ENCODE results near the gene KCNE1.

KCNE1 gene

DNA sequence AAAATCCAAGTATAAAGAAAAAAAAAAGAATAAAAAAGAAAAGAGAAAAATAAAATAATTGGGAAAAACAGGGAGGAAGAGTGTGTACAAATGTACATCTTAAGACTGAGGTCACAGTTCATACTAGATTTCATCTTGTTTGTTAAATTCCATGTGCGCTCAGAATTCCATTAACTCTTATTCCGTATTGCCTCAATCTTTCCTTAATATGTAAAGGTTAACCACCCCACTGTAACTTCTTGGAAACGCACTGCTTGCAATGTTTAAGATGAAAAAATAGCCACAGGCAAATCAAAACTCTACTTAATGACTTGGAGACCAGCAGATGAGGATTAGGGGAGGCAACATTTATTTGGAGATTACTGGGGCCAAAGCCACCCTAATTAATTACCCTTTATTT lies 23.9 kb upstream of the KCNE1 start:
- no peak for DNase-seq

DNA sequence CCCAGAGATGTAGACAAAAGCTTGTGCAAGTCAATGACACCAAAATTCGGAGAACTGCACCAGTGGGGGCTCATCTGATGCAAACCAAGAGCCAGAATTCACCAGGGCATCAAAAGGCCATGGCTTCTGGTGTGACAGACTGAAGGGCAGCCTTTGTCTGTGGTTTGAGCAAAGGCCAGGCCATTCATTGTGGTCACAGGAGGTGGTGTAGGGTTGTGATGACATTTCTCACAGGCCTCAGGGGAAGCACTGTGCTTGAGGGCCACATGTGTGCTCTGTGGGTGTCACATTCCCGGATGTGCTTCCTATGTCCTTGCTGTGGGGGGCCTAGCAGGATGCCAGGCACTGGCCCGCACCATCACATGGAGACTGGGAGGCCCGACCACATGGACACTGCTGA lies 22.5 kb upstream of the KCNE1 start:
- DNase-seq = no peak

GRCh38 chr21:34533938-34534337 lies 21.9 kb upstream of the KCNE1 start:
- DNase-seq = no peak

- DNase-seq = no peak
These were observed 19.4 kb upstream of the KCNE1 start for GRCh38 chr21:34531399-34531798.

GRCh38 chr21:34530261-34530660 lies 18.3 kb upstream of the KCNE1 start:
- DNase-seq = no peak

DNA sequence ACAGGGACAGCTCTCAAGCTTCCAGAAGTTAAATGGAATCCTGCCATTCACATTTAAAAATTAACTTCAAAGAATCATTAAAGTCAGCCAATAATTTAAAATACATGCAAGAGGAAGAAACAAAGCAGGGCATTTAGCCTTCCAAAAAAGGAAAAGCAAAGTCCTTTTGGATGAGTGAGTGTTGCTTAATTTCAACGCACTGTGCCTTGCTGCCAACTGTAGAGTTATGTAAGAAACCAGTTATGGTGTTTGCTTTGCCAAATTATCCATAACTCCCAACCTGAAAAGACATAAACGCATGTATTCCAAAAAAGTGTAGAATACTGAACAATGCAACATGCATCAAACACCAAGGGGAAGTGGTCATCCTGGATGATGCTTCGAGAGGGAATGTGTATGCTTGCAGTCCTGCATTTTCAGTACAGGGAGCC lies 16.1 kb upstream of the KCNE1 start:
- no peak for DNase-seq

DNA sequence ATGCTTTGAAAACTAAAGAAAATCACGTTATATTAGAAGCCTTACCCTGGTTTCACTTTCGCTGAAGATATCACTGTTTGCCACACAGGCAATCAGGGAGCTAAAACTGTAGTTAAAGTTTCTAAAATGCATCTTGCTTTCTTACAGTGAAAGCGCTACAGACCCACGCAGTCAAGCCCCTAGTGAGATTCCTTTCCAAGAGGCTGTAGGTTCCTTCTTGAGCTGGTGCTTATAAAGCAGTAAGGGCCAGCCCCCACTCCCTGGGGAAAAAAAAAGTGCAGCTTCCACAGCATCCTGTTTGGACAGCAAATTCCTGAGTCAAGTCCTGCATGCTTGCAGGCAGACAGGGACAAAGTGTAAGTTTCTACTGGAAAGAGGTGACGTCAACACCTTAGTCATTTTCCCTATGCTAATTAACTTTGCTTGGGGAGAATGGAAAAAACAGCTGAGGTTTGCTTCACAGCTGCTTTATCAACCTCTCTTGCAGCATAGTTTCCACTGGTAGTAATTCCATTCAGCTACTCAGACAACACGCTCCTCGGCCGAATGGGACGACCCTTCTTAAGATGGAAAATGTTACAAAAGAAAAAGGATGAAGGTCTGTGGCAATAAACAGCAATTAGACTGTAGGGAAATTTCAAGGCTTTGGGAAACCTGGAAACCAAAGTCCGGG lies 14.7 kb upstream of the KCNE1 start:
- no peak for DNase-seq

DNA sequence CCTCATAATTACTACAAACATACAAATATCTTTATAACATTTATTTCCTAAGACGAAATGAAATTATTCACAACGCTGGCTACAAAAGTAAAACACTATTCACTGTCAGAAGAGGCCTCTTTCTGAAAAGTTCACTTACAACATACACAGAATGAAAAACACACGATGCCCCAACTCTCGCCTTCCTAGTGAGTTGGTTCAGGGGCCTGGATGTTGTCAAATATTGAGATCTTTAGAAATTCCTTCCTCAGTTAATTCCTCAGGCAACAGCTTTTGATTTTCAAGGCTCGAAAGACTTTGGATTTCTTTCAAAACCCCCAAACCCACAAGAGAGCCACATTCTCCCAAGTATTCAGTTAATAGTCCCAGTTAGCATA lies 14.2 kb upstream of the KCNE1 start:
- DNase-seq = no peak

GRCh38 chr21:34524646-34525601 lies 12.9 kb upstream of the KCNE1 start:
- DNase-seq = no peak

GRCh38 chr21:34523019-34523555 lies 11.1 kb upstream of the KCNE1 start:
- DNase-seq = no peak

- no peak for DNase-seq
These were observed 10.3 kb upstream of the KCNE1 start for GRCh38 chr21:34522284-34522683.

DNA sequence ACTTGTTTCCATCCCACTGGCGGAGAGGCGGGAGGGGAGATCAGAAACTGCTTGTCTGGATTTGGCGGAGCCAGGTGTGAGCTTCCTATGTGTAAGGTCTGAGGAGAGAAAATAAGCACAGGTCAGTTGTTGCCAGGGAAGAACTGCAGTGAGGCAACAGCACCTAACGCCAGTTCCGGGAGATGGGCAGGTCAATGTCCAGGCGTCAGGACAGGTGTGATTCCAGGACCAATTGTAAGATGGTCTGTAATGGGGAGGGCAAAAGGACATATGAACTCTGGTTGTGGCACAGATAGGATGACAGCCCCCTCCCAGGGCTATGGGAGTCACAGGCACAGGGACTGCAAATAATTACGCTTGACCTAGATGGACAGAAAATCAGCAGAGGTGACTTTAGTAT lies 9.6 kb upstream of the KCNE1 start:
- DNase-seq = no peak

- no peak for DNase-seq
These were observed 8.9 kb upstream of the KCNE1 start for GRCh38 chr21:34520764-34521508.

- no peak for DNase-seq
These were observed 8.3 kb upstream of the KCNE1 start for GRCh38 chr21:34520281-34520680.

- no peak for DNase-seq
These were observed 7.7 kb upstream of the KCNE1 start for GRCh38 chr21:34519694-34520093.

DNA sequence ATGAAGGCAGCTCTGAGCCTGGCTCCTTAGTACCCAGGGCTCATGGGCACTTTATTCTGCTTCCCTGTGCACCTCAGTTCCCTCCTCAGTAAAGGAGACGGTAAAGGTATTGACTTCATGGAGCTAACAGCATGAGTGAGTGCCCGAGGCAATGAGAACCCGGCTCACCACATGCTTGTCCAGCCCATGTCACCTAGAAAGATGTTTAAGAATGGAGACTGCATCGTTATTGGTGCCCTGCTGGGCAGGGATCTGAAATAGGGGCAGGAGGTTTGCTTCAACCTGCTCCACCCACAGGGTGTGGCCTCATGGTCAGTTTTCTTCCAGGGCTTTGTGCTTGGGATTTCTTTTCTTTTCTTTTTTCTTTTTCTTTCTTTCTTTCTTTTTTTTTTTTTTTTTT lies 7.0 kb upstream of the KCNE1 start:
- no peak for DNase-seq

DNA sequence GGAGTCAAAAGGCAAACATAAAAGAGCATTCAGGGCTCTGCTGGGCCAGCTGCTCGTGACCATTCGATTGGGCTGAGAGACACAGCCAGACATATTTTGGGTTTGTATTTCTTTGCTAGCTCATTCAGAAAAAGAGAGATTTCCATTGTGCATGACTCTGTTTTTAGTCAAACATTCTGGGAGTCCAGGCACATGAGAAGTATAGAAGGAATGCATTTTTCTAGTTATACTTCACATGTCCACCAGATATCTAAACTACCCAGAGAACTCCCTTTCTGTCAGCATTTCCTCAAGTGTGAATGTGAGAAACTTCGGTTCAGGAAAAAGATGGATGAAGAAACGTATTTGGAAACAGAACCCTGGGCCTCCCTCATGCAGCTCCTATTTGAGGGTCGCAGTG lies 6.3 kb upstream of the KCNE1 start:
- no peak for DNase-seq

GRCh38 chr21:34517491-34518245 lies 5.7 kb upstream of the KCNE1 start:
- no peak for DNase-seq

- DNase-seq = no peak
These were observed 5.0 kb upstream of the KCNE1 start for GRCh38 chr21:34517039-34517438.

DNA sequence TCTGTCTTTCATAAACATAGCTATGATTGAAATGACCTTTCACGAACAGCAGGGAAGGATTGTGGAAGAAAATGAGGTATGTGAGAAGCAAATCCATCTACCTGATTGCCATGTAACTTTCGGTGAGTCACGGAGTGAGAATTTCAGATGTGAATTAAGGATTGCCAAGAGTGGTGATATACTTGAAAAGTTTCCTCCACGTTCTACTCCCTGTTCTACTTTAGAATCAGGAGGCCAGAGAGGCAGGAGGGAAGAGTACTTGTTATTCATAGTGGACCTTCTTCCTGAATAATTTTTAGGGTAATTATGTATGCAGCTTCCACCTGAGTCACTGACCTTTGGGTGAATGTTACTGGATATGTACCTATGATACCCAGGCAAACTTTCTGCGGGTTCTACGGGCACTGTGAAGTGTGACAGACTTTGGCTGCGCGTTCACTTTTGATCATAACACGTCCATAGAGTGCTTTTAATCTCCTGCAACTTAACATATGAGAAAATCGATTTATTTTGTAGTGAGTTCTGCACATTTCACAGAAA lies 2.6 kb upstream of the KCNE1 start:
- DNase-seq = no peak

DNA sequence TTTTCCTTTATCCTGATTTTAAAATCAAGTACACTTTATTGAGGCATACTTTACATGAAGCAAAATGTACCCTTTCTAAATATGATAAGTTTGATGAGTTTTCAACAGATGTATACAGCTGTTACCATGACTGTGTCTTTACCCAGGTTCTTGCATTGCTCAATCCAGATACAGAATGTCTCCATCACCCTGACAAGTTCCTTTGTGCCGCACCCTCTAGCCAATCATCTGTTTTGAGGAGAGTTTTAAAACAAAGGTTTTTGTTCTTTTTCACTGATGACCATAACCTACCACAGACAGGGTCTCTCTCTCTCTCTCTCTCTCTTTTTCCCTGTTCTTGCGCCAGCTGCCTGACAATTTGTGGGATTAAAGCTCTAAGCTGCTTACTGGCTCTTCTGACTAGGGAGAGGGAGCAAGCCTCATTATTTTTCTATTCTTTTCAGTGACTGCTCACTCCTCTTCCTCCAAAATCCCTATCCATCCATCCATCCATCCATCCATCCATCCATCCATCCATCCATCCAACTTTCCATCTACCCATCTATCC lies 1.2 kb upstream of the KCNE1 start:
- no peak for DNase-seq

DNA sequence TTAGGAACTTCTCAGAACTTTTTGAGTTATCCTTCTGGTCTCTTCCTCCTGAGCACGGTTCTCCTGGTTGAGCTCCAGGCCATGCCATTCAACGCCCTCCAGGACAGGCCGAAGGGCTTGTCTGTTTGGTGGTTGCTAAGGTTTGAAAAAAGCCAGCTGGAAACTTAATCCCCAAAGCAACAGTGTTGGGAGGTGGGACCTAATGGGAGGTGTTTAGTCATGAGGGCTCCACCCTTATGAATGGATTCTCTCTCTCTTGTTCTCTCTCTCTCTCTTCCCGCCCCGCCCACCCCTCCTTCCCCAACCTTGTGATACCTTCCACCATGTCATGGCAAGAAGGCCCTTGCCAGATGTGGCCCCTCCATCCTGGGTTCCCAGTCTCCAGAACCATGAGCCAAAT lies 829 bp downstream of the KCNE1 start:
- DNase-seq = no peak
